K562 (cell line): ENCODE data around the gene UNC45A. TPM values are rescaled to one million over a fixed set of nuclear protein-coding genes. Genes with fewer than 3 reads are reported as not detected.

Source experiments
- ELK3 ChIP-seq: fragments of 450-650 bp; formaldehyde crosslinking; IDR thresholded peaks from 2 replicates; pipeline ENCODE4 v1.4.0; 2020; ENCODE audit warnings: mild to moderate bottlenecking
- ETS1 ChIP-seq: conservative IDR thresholded peaks from 2 replicates; pipeline ENCODE4 v1.6.1; 2011; ENCODE audit warnings: low read depth, mild to moderate bottlenecking, low read length; ENCODE audit not compliant: control insufficient read depth
- FOXM1 ChIP-seq, 2 experiments: fragments of 450-650 bp in 1 of 2; sonication (generic) in 1 of 2; formaldehyde crosslinking in 1 of 2; IDR thresholded peaks; 2 replicates each; pipeline versions ENCODE4 v1.6.1 to v1.9.0; 2017 to 2022; ENCODE audit warnings: low read depth in 2 of 2, mild to moderate bottlenecking in 2 of 2, missing genetic modification reagents in 1 of 2, moderate library complexity in 1 of 2
- FOXO4 ChIP-seq: fragments of 450-650 bp; formaldehyde crosslinking; IDR thresholded peaks from 2 replicates; pipeline ENCODE4 v1.4.0; 2020; ENCODE audit warnings: mild to moderate bottlenecking, moderate library complexity
- HNRNPUL1 ChIP-seq: fragments of 200-400 bp; formaldehyde crosslinking; IDR thresholded peaks from 2 replicates; pipeline ENCODE4 v1.6.1; 2017; ENCODE audit warnings: low read length
- JUNB ChIP-seq: fragments of 450-650 bp; formaldehyde crosslinking; conservative IDR thresholded peaks from 2 replicates; pipeline ENCODE4 v1.4.0; 2020; ENCODE audit warnings: mild to moderate bottlenecking
- NCOA6 ChIP-seq: fragments of 450-650 bp; IDR thresholded peaks from 2 replicates; pipeline ENCODE4 v1.6.1; 2017; ENCODE audit warnings: mild to moderate bottlenecking
- PCBP1 ChIP-seq: fragments of 200-400 bp; formaldehyde crosslinking; IDR thresholded peaks from 2 replicates; pipeline ENCODE4 v1.6.1; 2018; ENCODE audit warnings: mild to moderate bottlenecking, low read depth, low read length; ENCODE audit not compliant: poor library complexity, severe bottlenecking
- YY1 ChIP-seq, 3 experiments: IDR thresholded peaks; 2 replicates each; pipeline ENCODE4 v1.6.1; 2011; ENCODE audit warnings: low read length in 2 of 3, mild to moderate bottlenecking in 2 of 3, moderate library complexity in 2 of 3, borderline replicate concordance in 1 of 3, control low read depth in 1 of 3, low read depth in 1 of 3; ENCODE audit not compliant: insufficient read depth in 3 of 3, insufficient replicate concordance in 2 of 3, control insufficient read depth in 1 of 3, insufficient read length in 1 of 3; ENCODE audit errors: extremely low read depth in 1 of 3
- ZNF174 ChIP-seq: fragments of 250-450 bp; sonication (Bioruptor Pico); IDR thresholded peaks from 2 replicates; pipeline ENCODE4 v1.4.0; 2020; ENCODE audit warnings: mild to moderate bottlenecking
- ZNF318 ChIP-seq, 2 experiments: fragments of 450-650 bp; IDR thresholded peaks; 2 replicates each; pipeline ENCODE4 v1.6.1; 2016; ENCODE audit warnings: mild to moderate bottlenecking in 2 of 2, borderline replicate concordance in 1 of 2, low read depth in 1 of 2, moderate library complexity in 1 of 2
- ZNF561 ChIP-seq: fragments of 450-650 bp; formaldehyde crosslinking; conservative IDR thresholded peaks from 2 replicates; pipeline ENCODE4 v1.4.0; 2020; ENCODE audit warnings: mild to moderate bottlenecking, moderate library complexity
- ZNF583 ChIP-seq: fragments of 250-450 bp; sonication (Bioruptor Pico); IDR thresholded peaks from 2 replicates; pipeline ENCODE4 v1.4.0; 2020
- polyA plus RNA-seq, 8 experiments: library from polyadenylated mRNA; depleted of rRNA in 4 of 8; stranded (reverse) in 5 of 8; unstranded in 3 of 8; fragments of >200 nt; fragmentation: Nextera tagmentation in 2 of 8; fragmentation: Illumina TruSeq in 1 of 8; extraction: Ambion mirVana in 2 of 8; extraction: Trizol in 1 of 8; gene quantifications; 2 replicates each; pipeline versions ENCODE4 v1.2.1 to v1.2.3, GENCODE V29; 2011 to 2014; ENCODE audit warnings: inconsistent platforms in 1 of 8, missing spikeins in 1 of 8
- total RNA-seq, 7 experiments: library from RNA; depleted of rRNA in 6 of 7; stranded (reverse); fragments of >200 nt in 6 of 7; fragmentation: Illumina TruSeq in 2 of 7; extraction: Trizol in 2 of 7; gene quantifications; 2 replicates each; pipeline versions ENCODE4 v1.2.1 to v1.2.3, GENCODE V29; 2011 to 2021; ENCODE audit warnings: low replicate concordance in 1 of 7

UNC45A gene
- total and polyA plus RNA-seq, 9 of the 15 experiments (the other 6 are each of a cell fraction or from before 2014, with no cell fraction given), result 22.4 to 79.3 (median 43.7) TPM

GRCh38 chr15:90901175-90902039 lies 33.7 kb upstream of the UNC45A start (continued):
- peak in 1 of 2 experiments; percentile 68; a peak in 2 of 4 replicates for TF ChIP-seq ZNF318 (IDR thresholded peaks at IDR 0.05; ENCODE audit: borderline replicate concordance in 1 of 2, low read depth in 1 of 2)
- TF ChIP-seq NCOA6, result peak; percentile 44; the same call in 1 of the 2 replicates
- peak; percentile 99 for TF ChIP-seq FOXM1 (IDR thresholded peaks at IDR 0.05; ENCODE audit: low read depth)
- no peak for TF ChIP-seq FOXM1 (CRISPR knock-in tag; IDR thresholded peaks at IDR 0.05; ENCODE audit: low read depth)
- TF ChIP-seq ZNF561 (CRISPR knock-in tag), result no peak
- no peak for TF ChIP-seq PCBP1
- TF ChIP-seq ELK3, result no peak
- TF ChIP-seq JUNB (CRISPR knock-in tag), result no peak
- no peak for TF ChIP-seq HNRNPUL1
- TF ChIP-seq ZNF583 (CRISPR knock-in tag), result peak; percentile 76
- TF ChIP-seq FOXO4 (CRISPR knock-in tag), result no peak
- no peak for TF ChIP-seq YY1 (IDR thresholded peaks at IDR 0.05; ENCODE audit: borderline replicate concordance in 1 of 3, control insufficient read depth in 1 of 3, extremely low read depth in 1 of 3, insufficient read depth in 3 of 3, insufficient read length in 1 of 3, insufficient replicate concordance in 2 of 3, low read depth in 1 of 3, low read length in 2 of 3)
- TF ChIP-seq ZNF174 (CRISPR knock-in tag), result 0 out of 2 replicates have a peak, but pooled peaks have one; percentile 24
- peak; percentile 73; the same call in 1 of the 2 replicates for TF ChIP-seq ETS1
